NCI-H1436 (cell line): ENCODE data around the gene IL34.
"Not testable (repeated sequence)": the region's sequence is repeated elsewhere in the genome, so short reads cannot be mapped to it uniquely, and the experiment has no call there.

Experiments used
- DNase-seq: peaks from one replicate; lab custom pipeline; 2025; lab: John Stamatoyannopoulos, UW

IL34 gene

GRCh38 chr16:70632273-70632672 is 14.1 kb upstream of the IL34 start:
- DNase-seq, result no peak

GRCh38 chr16:70633617-70634016 is 12.7 kb upstream of the IL34 start:
- not testable (repeated sequence) for DNase-seq

- DNase-seq, result no peak
These were observed 11.5 kb upstream of the IL34 start for GRCh38 chr16:70634861-70635260.

GRCh38 chr16:70635336-70636016 is 10.9 kb upstream of the IL34 start:
- DNase-seq, result no peak

- no peak for DNase-seq
These were observed 7.3 kb upstream of the IL34 start for GRCh38 chr16:70638814-70639792.

GRCh38 chr16:70642633-70643032 is 3.7 kb upstream of the IL34 start:
- no peak for DNase-seq

GRCh38 chr16:70643264-70643663 is 3.1 kb upstream of the IL34 start:
- not testable (repeated sequence) for DNase-seq

GRCh38 chr16:70644763-70645597 is 1.4 kb upstream of the IL34 start:
- no peak for DNase-seq

- no peak for DNase-seq
These were observed 1.3 kb downstream of the IL34 start for GRCh38 chr16:70647441-70648359.

GRCh38 chr16:70648606-70649005 is 2.2 kb downstream of the IL34 start:
- no peak for DNase-seq

- DNase-seq, result no peak
These were observed 2.9 kb downstream of the IL34 start for GRCh38 chr16:70649300-70649699.

GRCh38 chr16:70650216-70650615 is 3.9 kb downstream of the IL34 start:
- DNase-seq, result no peak

GRCh38 chr16:70651524-70651923 is 5.2 kb downstream of the IL34 start:
- no peak for DNase-seq

GRCh38 chr16:70652322-70652721 is 6.0 kb downstream of the IL34 start:
- no peak for DNase-seq

- DNase-seq, result no peak
These were observed 7.0 kb downstream of the IL34 start for GRCh38 chr16:70653406-70653805.

- peak; percentile 62 for DNase-seq
These were observed 7.7 kb downstream of the IL34 start for GRCh38 chr16:70653809-70654771.

- no peak for DNase-seq
These were observed 9.8 kb downstream of the IL34 start for GRCh38 chr16:70656065-70656711.

- DNase-seq, result no peak
These were observed 10.4 kb downstream of the IL34 start for GRCh38 chr16:70656712-70657263.

GRCh38 chr16:70657956-70658355 is 11.6 kb downstream of the IL34 start:
- DNase-seq, result no peak
